ENCODE measurements around the gene LGSN. TPM values are rescaled to one million over a fixed set of nuclear protein-coding genes. Genes with fewer than 3 reads are reported as not detected.

Gene LGSN
- total RNA-seq, 4 donors from 2014 or later: not detected

GRCh38 chr6:63303476-63303875, 16.3 kb downstream of the LGSN start:
- Histone ChIP-seq H3K27ac (no peak overlapping the region), H3K27me3 (no peaks in the 10 kb centered on the region), H3K4me1 (no peaks in the 10 kb centered on the region), H3K4me3 (no peak overlapping the region), H3K9me3 (no peaks in the 10 kb centered on the region), H3K36me3 (no peaks in the 10 kb centered on the region)
- ATAC-seq (no peak), DNase-seq (no peak)
- intact Hi-C loops (cut with DNase I; ENCODE audit: low total_unique reads) (no loop called here), in situ Hi-C loops (cut with MboI; ENCODE audit: low sequenced_read_pairs in 4 of 4) (no loop called here)
- TF ChIP-seq POLR2A (IDR thresholded peaks at IDR 0.05) (no peak), CTCF (IDR thresholded peaks at IDR 0.05 in 4 of 5, conservative IDR thresholded peaks at IDR 0.05 in 1 of 5) (no peak)

GRCh38 chr6:63299667-63300066, 20.1 kb downstream of the LGSN start:
- no peaks in the 10 kb centered on the region for H3K27me3 ChIP-seq
- H3K4me1 ChIP-seq: no peaks in the 10 kb centered on the region
- TF ChIP-seq CTCF (IDR thresholded peaks at IDR 0.05 in 4 of 5, conservative IDR thresholded peaks at IDR 0.05 in 1 of 5): no peak
- H3K9me3 ChIP-seq: no peaks in the 10 kb centered on the region
- H3K36me3 ChIP-seq: no peaks in the 10 kb centered on the region
- H3K27ac ChIP-seq: no peak overlapping the region
- in situ Hi-C loops (cut with MboI; ENCODE audit: low sequenced_read_pairs in 4 of 4) (no loop called here), intact Hi-C loops (cut with DNase I; ENCODE audit: low total_unique reads) (no loop called here)
- no peak for ATAC-seq
- no peak overlapping the region for H3K4me3 ChIP-seq
- no peak for DNase-seq

GRCh38 chr6:63295553-63296194, 24.1 kb downstream of the LGSN start:
- Histone ChIP-seq H3K36me3 (no peaks in the 10 kb centered on the region), H3K9me3 (no peaks in the 10 kb centered on the region), H3K4me1 (no peaks in the 10 kb centered on the region), H3K4me3 (no peak overlapping the region), H3K27ac (no peak overlapping the region), H3K27me3 (no peaks in the 10 kb centered on the region)
- no peak for ATAC-seq
- no peak for DNase-seq
- TF ChIP-seq CTCF (IDR thresholded peaks at IDR 0.05 in 4 of 5, conservative IDR thresholded peaks at IDR 0.05 in 1 of 5): no peak
- no peak for TF ChIP-seq POLR2A (IDR thresholded peaks at IDR 0.05)
- in situ Hi-C loops (cut with MboI; ENCODE audit: low sequenced_read_pairs in 4 of 4): no loop called here
- intact Hi-C loops (cut with DNase I; ENCODE audit: low total_unique reads): no loop called here

GRCh38 chr6:63290492-63291058, 29.2 kb downstream of the LGSN start:
- ATAC-seq: no peak
- in situ Hi-C loops (cut with MboI; ENCODE audit: low sequenced_read_pairs in 4 of 4) (no loop called here), intact Hi-C loops (cut with DNase I; ENCODE audit: low total_unique reads) (no loop called here)

More at GRCh38 chr6:63290492-63291058, 29.2 kb downstream of the LGSN start:
- Histone ChIP-seq H3K27ac (no peak overlapping the region), H3K27me3 (no peaks in the 10 kb centered on the region), H3K9me3 (no peaks in the 10 kb centered on the region), H3K4me1 (no peaks in the 10 kb centered on the region), H3K36me3 (no peaks in the 10 kb centered on the region), H3K4me3 (no peak overlapping the region)
- no peak for DNase-seq
- no peak for TF ChIP-seq POLR2A (IDR thresholded peaks at IDR 0.05)
- no peak for TF ChIP-seq CTCF (IDR thresholded peaks at IDR 0.05 in 4 of 5, conservative IDR thresholded peaks at IDR 0.05 in 1 of 5)

Measured in gastrocnemius medialis (tissue), 4 donors.